NT2/D1 (cell line): Measurements from ENCODE around the gene C2orf42.

ENCODE experiments used
- SUZ12 ChIP-seq: IDR thresholded peaks from 2 replicates; pipeline ENCODE4 v1.6.1; 2011; ENCODE audit not compliant: insufficient read length, insufficient read depth; ENCODE audit errors: extremely low read depth
- YY1 ChIP-seq: IDR thresholded peaks from 2 replicates; pipeline ENCODE4 v1.6.1; 2011; ENCODE audit not compliant: insufficient read length, insufficient read depth
- ZNF274 ChIP-seq: IDR thresholded peaks from 2 replicates; pipeline ENCODE4 v1.6.1; 2011; ENCODE audit warnings: mild to moderate bottlenecking, low read depth, low read length

DNA sequence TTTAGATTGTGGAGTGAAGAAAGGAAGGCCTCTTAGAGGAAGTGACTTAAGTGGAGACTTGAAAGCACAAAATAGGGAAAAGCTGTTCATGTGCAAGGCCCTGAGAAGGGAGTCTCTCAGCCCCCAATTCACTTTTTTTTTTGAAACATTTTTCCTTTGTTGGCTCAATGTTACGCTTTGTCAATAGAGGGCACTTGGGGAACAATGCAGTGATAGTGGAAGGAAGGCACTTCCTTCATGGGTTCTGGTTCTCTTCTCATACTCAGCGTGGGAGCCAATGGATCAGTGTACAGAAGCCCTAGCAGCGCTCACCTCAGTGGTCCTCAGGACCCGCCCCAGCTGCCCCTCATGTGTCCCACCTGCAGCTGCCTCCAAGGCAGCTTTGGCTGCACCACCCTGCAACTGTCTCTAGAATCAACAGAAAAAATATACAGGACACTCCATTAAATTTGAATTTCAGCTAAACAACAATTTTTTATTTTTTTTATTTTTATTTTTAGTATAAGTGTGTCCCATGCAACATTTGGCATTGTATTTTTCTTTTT is 8.6 kb upstream of the C2orf42 start:
- TF ChIP-seq SUZ12 (no peak), YY1 (no peak), ZNF274 (no peak)
